Gastroesophageal sphincter (tissue), 3 donors: Measurements from ENCODE around the gene MYO7A.

ENCODE experiments used
- CTCF ChIP-seq, 4 experiments: fragments of 200-600 bp in 2 of 4; fragments of 450-650 bp in 2 of 4; sonication (generic) in 1 of 4; IDR thresholded peaks; one replicate each; pipeline ENCODE4 v1.5.1; 2017 to 2019; ENCODE audit warnings: antibody characterized with exemption in 4 of 4, mild to moderate bottlenecking in 2 of 4, moderate library complexity in 2 of 4
- EP300 ChIP-seq: sonication (generic); formaldehyde crosslinking; IDR thresholded peaks from one replicate; pipeline ENCODE4 v1.6.1; 2017; ENCODE audit warnings: antibody characterized with exemption, mild to moderate bottlenecking
- POLR2A ChIP-seq, 2 donors: fragments of 450-650 bp; IDR thresholded peaks; one replicate each; pipeline ENCODE4 v1.6.1; 2017; ENCODE audit warnings: antibody characterized with exemption in 2 of 2, mild to moderate bottlenecking in 2 of 2, moderate library complexity in 1 of 2
- POLR2AphosphoS5 ChIP-seq: sonication (generic); formaldehyde crosslinking; IDR thresholded peaks from one replicate; pipeline ENCODE4 v1.6.1; 2017; ENCODE audit warnings: antibody characterized with exemption

- no peak for TF ChIP-seq CTCF (IDR thresholded peaks at IDR 0.05)
- TF ChIP-seq EP300, result no peak
- no peak for TF ChIP-seq POLR2AphosphoS5
- no peak for TF ChIP-seq POLR2A (IDR thresholded peaks at IDR 0.05)
These were observed 50.1 kb downstream of the MYO7A start for GRCh38 chr11:77178150-77178549.
